Left forelimb (tissue), 1 donor: ENCODE results near the gene RNF214.
"Not testable (repeated sequence)": the region's sequence is repeated elsewhere in the genome, so short reads cannot be mapped to it uniquely, and the experiment has no call there.

Source experiments
- DNase-seq: peaks from one replicate; pipeline ENCODE4 v3.0.0-alpha.2; 2018; ENCODE audit warnings: low spot score

The RNF214 gene

GRCh38 chr11:117197516-117198456 lies 34.7 kb upstream of the RNF214 start:
- no peak for DNase-seq

- no peak for DNase-seq
Measured at GRCh38 chr11:117198613-117199012, 33.9 kb upstream of the RNF214 start.

GRCh38 chr11:117199053-117199915 lies 33.2 kb upstream of the RNF214 start, which contains the start of gene TAGLN:
Gene TAGLN (plus strand): TSS chr11:117199370. CDS start chr11:117203014, 3,644 bp downstream.
- peak; percentile 80 for DNase-seq

- no peak for DNase-seq
Measured at GRCh38 chr11:117199916-117200812, 32.3 kb upstream of the RNF214 start.

GRCh38 chr11:117200813-117201657 lies 31.4 kb upstream of the RNF214 start:
- no peak for DNase-seq

- no peak for DNase-seq
Measured at GRCh38 chr11:117201658-117202305, 30.7 kb upstream of the RNF214 start.

GRCh38 chr11:117202386-117203068 lies 29.9 kb upstream of the RNF214 start:
- no peak for DNase-seq

- no peak for DNase-seq
Measured at GRCh38 chr11:117203069-117203407, 29.4 kb upstream of the RNF214 start.

- DNase-seq = no peak
Measured at GRCh38 chr11:117204283-117205080, 28.0 kb upstream of the RNF214 start.

GRCh38 chr11:117205211-117205818 lies 27.2 kb upstream of the RNF214 start:
- DNase-seq = no peak

- not testable (repeated sequence) for DNase-seq
Measured at GRCh38 chr11:117206111-117206510, 26.4 kb upstream of the RNF214 start.

- not testable (repeated sequence) for DNase-seq
Measured at GRCh38 chr11:117206859-117207258, 25.6 kb upstream of the RNF214 start.

- not testable (repeated sequence) for DNase-seq
Measured at GRCh38 chr11:117207481-117207880, 25.0 kb upstream of the RNF214 start.

GRCh38 chr11:117208710-117209109 lies 23.8 kb upstream of the RNF214 start:
- DNase-seq = not testable (repeated sequence)

- not testable (repeated sequence) for DNase-seq
Measured at GRCh38 chr11:117209351-117210125, 22.9 kb upstream of the RNF214 start.

- no peak for DNase-seq
Measured at GRCh38 chr11:117210620-117211019, 21.9 kb upstream of the RNF214 start.

GRCh38 chr11:117212697-117213355 lies 19.6 kb upstream of the RNF214 start:
- no peak for DNase-seq
